Stimulated activated CD4-positive, alpha-beta T cell treated with anti-CD3 and anti-CD28 coated beads, Interleukin-4, amount 100 ng/mL, for 4 hours (primary cell): ENCODE results near the gene LCN1.

Experiments
- DNase-seq, 2 experiments: peaks; one replicate each; pipeline ENCODE4 v3.0.0-alpha.2; 2020

Gene LCN1

GRCh38 chr9:135489188-135489906, 31.9 kb upstream of the LCN1 start:
- DNase-seq = no peak

- DNase-seq = no peak
Measured at GRCh38 chr9:135490166-135490870, 30.9 kb upstream of the LCN1 start.

DNA sequence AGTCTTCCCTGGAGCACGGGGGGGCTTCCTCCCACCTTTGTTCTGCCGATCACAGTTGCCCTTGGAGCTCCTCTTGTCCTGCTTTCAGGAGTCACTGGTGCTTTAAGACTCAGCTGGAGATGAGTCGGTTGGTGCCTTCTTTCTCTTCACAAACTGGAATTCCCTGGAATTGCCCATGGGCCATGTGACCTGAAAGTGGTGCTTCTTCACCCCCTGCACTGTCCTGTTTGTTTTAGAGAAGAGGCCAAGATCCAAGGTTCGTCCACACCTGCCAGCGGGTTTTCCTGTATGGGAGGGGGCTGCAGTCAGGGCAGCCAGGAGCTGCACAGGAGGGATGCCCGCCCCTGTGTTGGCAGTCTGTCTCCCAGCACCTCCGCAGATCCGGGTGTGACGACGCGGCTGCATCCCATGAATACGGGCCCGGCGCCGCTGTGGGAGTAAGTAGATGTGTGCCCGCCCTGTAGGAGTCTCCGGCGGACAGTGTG, 30.2 kb upstream of the LCN1 start:
- DNase-seq = no peak

GRCh38 chr9:135491764-135492163, 29.5 kb upstream of the LCN1 start:
- DNase-seq = no peak

GRCh38 chr9:135492886-135493669, 28.2 kb upstream of the LCN1 start:
- DNase-seq = no peak

DNA sequence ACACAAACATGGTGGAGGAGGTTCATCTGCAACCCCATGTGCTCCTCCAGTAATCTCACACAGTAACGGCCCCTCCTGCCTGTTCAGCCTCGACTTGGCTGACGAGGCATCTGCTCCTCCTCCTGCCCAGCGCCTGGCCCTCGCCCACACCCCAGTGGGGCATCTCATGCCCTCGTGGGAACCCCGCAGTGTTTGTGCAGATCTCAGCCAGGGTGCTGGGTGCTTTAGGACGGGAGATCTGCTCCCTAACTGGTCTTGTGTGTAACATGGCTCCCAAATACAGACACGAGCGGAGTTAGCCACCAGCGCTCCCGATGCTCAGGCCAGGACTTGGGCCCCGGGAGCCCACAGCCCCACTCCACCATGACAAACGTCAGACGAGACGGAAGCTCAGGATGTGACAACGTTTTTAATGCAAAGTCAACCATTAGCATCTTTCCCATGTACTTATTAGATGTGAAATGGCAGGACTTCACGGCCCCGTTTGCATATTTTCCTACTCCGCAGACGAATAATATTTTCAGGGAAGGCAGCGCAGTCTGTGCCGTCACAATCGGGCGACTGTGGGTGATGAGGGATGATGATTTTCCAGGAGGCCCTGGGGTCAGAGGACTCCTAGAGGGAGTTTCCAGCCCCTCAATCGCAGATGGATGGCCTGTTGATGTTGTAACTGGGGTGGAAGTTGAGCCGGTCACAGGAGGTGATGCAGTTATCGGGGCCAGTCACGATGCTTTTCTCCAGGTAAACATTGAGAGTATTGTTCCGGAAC, 26.3 kb upstream of the LCN1 start:
- DNase-seq = no peak

- DNase-seq = no peak
Measured at GRCh38 chr9:135498381-135499126, 22.7 kb upstream of the LCN1 start.

- DNase-seq = peak; percentile 85 to 89
Measured at GRCh38 chr9:135499326-135500070, 21.7 kb upstream of the LCN1 start.

DNA sequence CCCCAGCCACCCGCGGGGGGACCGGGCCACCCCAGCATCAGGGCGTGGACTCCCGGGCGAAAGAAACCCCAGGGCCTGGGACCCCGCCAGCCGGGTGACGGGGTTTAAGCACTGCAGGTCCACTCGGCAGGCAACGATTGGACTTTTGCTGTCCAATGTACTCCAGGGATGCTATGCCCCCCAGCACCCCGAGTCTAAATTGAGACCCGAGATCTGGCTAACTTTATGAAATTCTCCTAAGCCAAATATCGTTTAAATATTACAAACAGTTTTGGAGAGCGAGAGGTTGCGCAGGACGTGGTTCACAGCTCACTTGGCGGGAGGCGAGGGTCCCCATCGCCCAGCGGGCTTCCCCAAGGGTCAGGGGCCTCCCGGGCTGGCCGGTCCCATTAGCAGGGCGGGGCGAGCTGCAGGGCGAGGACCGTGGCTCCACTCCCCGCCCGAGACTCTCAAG, 21.1 kb upstream of the LCN1 start:
- no peak for DNase-seq

DNA sequence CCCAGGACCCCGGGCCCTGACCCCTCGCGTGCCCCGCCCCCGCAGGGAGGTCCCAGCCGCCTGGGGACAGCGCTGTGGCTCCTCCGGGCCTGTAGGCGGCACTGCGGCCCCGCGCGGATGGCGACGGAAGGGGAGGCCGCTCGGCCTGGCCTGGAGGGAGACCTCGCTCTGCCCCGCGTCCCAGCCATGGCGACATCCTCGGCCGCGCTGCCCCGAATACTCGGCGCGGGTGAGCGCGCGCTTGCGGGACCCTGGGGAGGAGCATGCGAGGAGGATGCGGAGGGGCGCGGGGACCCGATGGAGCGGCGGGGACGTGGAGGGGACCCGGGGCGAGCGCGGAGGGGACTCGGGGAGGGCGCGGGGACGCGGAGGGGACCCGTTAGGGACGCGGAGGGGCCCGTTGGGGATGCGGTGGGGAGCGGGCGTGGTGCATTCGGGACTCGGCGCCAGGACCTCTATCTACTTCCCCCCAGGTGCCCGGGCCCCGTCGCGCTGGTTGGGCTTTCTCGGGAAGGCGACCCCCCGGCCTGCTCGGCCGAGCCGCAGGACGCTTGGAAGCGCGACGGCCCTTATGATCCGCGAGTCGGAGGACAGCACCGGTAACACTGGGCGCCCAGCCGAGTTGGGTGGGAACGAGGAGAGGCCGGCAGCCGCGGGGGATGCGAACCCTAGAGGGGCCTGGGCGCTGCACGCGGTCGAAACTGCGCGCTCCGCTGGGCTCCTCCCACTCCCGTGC, 20.5 kb upstream of the LCN1 start, which contains the start of gene MRPS2:
Gene MRPS2 (plus strand): TSS at position 158 of the 736 bp plus-strand sequence. CDS start 29 bp downstream, at position 187.
- DNase-seq = peak; percentile 81 to 83

GRCh38 chr9:135501261-135502167, 19.7 kb upstream of the LCN1 start:
- DNase-seq = peak in 1 of 2 experiments; percentile 49

DNA sequence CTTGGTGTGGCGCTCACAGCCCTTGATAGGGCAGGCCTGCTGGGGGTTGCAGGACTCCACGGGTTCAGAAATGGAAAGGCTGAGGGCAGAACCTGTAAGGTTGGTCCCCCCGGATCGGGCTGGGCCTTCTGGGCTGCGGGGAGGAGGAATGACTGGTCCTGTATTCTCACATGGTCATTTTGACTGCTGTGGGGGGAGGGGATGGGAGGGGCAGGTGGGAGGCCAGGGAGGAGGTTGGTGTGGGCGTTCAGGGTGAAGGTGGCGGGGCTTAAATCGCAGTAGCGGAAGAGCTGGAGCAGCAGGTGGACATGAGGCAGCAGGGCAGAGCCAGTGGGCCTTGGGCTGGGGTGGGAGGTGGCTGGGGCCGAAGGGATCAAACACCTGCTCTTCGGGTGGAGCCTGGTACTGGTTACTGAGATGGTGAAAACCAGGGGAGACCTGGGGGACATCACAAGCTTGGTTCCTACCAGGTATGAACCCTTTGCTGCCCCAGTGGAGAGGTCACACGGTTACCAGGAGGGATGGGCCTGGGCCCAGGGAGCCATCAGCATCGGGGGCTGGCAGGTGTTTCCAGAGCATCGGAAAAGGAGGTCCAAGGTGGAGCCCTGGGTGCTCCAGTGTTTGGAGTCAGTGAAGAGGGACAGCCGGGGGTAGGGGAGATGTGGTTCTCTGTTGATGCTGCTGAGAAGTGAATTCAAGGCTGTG, 18.9 kb upstream of the LCN1 start:
- DNase-seq = no peak

- no peak for DNase-seq
Measured at GRCh38 chr9:135502873-135503321, 18.3 kb upstream of the LCN1 start.

GRCh38 chr9:135503371-135504261, 17.6 kb upstream of the LCN1 start:
- DNase-seq = no peak

DNA sequence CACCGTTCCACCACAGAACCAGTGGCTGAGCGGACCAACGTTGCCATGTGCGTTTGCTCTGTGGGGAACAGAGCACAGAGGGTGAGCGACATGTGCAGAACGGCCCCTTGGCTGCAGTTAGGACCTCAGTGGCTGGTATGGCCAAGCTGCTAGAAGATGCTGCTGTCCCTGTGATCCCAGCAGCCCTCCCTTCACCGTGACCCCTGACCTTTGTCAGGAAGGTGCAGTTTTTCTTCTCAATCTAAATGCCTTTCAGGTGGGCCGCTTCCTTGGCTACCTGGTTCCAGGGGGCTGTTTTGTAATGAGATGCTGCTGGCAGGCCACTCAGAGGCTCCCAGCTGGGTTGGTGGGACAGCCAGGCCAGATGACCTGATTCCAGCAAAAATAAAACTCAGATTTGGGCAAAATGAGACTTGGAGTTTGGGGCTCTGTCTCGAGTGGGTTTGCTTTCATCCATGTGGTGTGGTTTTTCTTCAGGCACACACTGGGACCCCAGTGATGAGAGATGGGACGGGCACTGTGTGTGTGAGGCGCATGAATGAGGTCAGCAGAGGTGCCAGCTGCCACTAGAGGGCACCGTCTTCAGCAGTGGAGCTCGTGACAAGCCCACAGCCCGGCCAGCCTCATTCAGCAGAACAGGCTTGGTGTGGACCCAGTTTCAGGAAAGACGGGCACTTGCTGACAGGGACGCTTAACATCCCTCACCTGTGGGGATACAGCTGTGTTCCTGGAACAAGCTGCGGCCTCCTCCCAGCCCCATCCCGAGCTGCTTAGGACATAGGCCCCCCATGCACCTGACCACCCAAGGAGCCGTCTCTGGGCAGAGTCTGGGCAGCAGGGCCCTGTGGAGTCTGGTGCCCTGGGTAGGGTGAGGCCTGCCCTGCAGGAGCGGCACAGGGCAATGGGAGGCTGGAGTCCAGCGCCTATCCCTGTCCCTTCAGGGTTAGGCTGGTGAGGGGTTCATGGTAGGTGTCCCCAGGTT, 16.7 kb upstream of the LCN1 start:
- peak; percentile 44 to 57 for DNase-seq
